NT2/D1 (cell line): ENCODE results near the gene SPTLC2.

ENCODE experiments used
- SUZ12 ChIP-seq: IDR thresholded peaks from 2 replicates; pipeline ENCODE4 v1.6.1; 2011; ENCODE audit not compliant: insufficient read length, insufficient read depth; ENCODE audit errors: extremely low read depth
- YY1 ChIP-seq: IDR thresholded peaks from 2 replicates; pipeline ENCODE4 v1.6.1; 2011; ENCODE audit not compliant: insufficient read length, insufficient read depth
- ZNF274 ChIP-seq: IDR thresholded peaks from 2 replicates; pipeline ENCODE4 v1.6.1; 2011; ENCODE audit warnings: mild to moderate bottlenecking, low read depth, low read length

- no peak for TF ChIP-seq YY1
- TF ChIP-seq SUZ12 = no peak
- no peak for TF ChIP-seq ZNF274
These were observed 146.1 kb downstream of the SPTLC2 start for GRCh38 chr14:77470224-77470870.
